HG03159 (cell line): ENCODE results near the gene DNM3.

ENCODE experiments used
- ATAC-seq: cut with Tn5 transposase; IDR thresholded peaks from one replicate; pipeline ENCODE4 v1.9.1; 2021; ENCODE audit warnings: mild to moderate bottlenecking, moderate library complexity; ENCODE audit not compliant: unreplicated experiment

The DNM3 gene

DNA sequence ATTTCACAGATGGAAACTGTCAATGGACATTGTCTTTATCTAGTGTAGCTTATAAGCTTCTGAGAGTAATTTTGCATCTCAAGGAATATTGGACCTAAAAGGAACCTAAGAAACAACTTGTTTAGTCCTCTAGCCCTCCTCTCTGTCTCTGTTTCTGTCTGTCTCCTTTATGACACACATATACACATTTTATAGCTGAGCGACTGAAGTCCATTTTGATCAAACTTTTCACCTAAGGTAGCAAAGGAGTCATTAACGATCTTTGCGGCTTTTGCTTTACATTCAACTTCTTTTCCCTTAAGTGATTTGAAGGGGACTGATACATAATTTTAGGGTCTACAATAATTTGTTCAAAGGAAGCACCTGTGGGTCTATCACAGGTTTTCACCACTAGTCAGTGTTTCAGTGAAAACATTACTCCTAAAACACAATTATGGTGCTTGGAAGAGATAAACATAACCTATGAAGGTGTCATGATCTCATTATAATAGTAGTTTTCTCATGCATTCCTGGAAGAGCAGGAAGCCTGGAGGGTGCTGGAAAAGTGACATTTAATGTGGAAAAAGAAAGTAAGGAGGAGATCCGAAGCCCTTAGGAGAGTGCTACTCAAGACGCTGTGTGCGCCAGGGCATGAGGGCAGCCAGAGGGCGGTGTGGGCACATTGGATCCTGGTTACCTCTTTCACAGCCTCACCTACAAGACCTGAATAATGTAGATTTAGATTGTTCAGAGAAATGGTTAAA, 248.6 kb downstream of the DNM3 start:
- ATAC-seq, result peak; percentile 64

DNA sequence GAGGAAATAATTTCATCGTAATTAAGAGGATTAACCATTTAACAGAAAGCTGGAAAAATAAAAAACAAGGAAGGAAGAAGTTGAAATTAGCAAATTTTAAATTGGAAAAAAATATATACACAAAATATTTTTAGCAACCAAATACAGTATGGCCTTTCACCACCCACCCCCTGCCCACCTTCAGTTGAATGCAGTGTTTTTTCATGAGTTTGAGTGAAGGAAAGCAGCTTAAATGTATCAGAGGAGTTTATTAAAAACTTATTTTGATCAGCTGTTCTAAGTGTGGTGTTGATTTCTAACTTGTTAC, 249.2 kb downstream of the DNM3 start:
- ATAC-seq, result no peak

DNA sequence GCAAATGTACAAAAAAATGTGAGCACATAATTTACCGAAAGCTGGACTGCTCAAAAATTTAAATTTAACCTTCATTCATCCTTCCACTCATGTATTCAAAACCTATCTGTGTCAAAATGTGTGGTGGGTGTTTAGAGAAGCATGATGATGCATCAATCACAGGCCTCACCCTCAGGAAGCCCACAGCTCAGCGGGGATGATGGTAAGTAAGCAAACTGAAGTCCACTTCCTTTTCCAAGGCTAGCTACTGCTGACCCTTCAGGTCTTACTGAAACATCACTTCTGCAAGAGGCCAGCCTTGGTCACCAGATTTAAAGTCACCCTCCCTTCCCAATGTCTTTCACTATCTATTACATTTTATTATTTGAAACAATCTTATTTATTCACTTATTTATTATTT, 254.5 kb downstream of the DNM3 start:
- no peak for ATAC-seq

DNA sequence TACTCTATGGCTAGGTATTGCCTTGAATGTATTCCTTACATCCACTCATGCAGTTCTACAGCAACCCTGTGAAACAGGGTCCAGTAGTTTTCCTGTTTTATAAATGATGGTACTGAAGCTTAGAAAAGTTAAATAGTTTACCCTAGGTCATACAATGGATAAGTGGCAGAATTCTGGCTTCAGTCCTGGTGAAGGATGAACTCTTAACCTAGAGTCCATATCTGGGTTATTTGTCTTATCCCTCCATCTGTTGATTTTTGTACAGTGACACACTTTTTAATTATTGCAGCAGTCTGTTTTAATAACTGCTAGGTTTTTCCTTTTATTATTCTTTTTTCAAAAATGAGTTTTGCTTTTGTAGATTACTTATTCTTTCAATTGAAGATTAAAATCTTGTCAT, 263.9 kb downstream of the DNM3 start:
- no peak for ATAC-seq

DNA sequence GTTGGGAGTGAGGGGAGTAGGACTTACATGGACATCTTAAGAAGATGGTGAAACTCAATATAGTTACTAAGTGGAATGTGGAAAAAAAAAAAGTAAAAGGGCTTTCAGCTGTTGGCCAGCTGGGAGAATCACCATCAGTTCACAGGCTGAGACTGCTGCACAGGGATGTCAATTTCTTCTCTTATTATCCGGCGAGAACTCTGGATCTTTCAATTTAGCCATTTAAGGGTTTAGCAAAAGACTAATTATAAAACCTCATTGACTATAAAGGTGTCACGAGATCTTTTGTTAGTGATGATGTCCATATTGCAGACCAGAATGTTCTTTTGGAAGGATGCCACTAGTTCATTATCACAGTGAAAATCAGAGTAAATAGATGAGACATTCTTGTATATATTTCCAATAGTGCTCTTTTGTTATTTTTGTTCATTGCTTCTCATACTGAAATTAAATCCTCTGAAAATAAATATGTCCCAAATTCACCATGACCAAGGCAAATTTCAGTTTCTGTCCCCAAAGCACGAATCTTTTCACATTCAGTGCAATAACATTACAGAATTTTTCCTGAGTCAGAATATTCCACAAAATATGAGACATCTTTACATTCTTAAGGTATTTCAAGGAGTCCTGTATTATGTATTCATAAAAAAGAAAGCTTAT, 266.1 kb downstream of the DNM3 start:
- no peak for ATAC-seq

DNA sequence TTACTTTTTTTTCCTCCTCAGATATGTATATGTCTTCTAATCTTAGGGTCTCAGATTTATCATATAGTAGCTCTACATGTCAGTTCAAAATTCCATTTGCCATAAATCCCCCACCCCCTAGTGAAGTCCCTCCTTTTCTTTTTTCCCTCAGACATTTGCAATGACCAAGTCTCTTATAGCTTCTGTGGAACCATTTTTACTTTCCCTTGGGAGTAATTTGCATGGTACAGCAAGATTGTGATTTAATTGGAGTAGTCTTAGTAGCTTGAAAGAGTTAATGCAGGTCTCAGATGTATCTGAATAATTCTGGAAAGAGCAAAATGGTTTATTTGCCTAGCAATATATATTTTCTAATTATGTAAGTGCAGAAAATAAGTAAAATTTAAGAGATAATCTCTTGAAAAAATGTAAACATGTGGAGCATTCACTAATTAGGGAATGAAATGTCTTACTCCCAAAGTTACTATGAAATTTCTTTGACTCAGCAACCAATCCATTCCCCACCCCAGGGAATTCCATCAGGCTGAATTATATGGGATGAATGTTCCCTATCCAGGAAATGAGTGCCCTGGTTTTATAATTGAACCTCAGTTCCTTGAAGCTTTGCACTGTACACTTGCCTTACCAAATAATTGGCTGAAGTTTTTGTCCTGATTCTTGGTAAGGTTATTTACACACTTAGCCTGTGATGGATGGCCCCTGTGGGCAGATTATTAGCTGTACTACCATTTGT, 267.0 kb downstream of the DNM3 start:
- ATAC-seq, result no peak

DNA sequence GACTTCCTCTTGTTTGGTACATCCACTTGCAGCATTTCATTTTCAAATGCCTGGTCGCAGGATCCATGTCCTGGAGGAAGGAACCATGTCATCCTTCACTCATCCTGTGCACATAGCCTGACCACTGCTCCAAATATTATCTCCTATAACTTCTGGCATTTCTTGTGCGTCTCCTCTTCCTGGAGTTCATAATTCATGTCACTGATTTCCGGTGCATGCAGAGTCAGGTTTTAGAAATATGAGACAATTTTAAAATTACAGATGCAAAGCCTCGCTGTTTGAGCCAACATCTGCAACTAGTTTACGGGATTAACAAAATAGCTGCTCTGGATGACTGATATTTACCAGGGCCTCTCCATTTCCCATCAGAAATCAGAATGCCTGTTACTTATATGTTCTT, 268.1 kb downstream of the DNM3 start:
- no peak for ATAC-seq

DNA sequence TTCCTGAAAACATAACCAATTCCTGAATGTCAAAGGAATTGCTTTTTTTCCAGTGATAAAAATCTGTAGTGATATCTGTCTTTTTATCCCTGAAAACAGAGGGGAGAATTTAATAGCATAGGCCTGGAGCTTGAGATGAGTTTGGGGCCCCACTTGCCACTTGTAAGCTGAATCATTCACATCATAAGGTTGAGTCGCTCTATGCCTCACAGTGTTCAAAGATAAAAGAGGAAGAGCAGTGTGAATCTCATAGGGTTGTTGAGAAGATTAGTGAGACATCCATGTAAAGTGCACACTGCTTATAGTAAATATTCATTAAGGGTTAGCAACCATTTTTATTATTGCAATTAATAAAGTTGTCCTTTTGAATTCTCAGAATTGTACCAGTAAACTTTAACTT, 271.3 kb downstream of the DNM3 start:
- no peak for ATAC-seq

DNA sequence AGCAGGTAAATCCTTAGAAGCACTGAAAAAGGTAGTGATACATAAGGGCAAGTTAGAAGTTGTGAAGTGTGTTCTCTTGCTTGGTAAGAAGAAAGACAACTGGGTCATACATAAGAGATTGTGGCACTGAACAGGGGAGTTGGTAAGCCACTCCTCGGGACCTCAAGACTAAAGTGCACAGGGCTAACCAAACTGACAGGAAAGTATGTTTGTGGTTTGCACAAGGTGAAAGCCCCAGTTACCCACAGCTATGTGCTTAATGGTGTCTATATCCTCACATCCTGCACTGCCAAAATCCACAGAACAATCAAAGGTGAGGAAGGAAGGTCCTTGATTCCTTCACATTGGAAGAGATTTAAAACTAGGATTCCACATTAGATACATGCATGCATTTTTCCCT, 276.5 kb downstream of the DNM3 start:
- no peak for ATAC-seq

DNA sequence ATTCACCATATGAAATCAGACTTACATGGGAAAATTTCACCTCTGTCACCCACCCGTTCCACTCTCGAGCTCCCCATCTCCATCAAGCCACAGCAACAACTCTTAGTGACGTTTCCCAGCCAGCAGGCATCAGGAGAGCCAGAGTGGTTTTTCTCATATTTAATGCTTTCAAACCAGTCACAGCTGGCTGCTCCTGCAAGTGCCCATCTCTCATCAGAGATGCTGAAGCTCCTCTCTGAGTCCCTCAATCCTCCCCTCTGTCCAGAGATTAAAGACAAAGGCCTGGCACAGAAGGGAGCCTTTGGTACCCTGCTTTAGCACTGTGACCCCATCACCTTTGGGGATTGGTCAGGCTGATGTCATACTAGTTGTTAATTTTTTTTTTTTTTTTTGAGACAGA, 277.3 kb downstream of the DNM3 start:
- ATAC-seq, result no peak

DNA sequence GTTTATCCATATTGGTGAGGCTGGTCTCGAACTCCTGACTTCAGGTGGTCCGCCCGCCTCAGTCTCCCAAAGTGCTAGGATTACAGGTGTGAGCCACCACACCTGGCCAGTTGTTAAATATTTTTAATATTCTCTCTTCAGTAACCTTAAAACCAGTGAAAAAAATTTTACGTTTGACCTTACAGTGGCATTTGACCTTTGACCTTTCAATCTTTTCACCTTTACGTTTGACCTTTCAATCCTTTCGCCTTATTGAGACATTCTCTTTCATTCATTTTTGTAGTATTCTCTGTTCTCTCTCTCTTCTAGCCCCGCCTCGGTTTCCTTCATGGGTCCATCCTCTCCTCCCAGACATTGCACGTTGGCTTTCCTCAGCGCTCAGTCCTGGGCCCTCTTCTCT, 277.9 kb downstream of the DNM3 start:
- no peak for ATAC-seq

DNA sequence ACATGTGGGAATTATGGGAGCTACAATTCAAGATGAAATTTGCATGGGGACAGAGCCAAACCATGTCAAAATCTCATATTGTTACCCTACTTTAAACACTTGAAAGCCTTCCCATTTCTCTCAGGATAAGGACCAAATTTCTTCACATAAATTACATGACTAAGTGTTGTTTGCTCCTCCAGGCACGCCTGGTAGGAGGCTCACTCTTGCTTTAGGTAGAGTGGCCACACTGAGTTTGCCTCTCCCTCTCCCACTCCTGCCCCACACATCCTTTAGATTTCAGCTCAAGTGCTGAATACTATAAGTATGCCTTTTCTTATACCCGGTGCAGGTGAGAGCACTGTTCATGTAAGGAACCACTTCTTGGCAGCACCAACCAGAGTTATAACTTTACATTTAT, 279.1 kb downstream of the DNM3 start:
- ATAC-seq, result no peak

DNA sequence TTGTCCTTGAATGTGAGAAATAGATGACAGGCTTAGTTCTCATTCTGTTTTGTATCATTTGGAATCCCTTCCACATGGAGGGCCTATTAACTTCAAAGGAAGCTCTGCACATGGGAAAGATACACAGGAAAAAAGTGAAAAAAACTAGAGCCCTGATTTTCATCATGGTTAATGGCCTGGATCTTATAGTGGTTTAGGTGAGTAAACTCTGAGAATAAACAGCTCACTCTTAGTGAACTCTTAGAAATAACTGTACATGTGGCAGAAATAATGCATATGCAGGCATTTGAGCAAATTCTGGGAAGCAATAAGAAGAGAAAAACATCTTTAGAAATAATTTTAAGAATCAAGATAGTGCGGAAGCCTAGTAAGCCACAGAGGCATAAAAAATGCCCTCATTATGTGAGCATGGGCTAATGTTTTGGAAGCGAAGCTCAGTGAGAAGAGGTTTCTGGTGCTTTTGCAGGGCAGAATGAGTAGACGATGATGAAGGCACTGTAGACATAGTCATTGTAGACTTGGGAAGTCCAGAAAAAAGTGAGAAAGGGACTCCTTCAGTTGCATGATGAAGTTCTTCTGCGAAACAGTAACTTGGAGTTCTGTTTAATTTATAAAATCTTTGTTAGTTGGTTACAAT, 279.9 kb downstream of the DNM3 start:
- no peak for ATAC-seq

DNA sequence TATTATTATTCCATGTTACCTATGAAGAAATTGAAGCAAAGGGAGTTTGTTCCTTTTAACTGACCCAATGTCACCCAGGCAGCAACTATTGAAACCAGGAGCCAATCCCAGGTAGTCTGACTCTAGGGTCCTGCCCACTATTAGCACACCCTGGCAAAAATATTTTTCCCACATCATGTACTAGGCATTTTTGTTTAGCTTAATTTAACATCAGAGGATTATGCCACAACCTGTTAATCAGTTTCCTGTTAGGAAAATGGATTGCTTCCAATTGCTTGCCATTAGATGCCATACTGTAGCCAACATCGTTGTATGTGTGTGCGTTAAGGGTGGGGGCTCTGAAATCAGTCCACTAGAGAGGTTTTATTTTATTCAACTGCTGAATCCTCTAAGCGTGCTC, 281.1 kb downstream of the DNM3 start:
- ATAC-seq, result no peak

DNA sequence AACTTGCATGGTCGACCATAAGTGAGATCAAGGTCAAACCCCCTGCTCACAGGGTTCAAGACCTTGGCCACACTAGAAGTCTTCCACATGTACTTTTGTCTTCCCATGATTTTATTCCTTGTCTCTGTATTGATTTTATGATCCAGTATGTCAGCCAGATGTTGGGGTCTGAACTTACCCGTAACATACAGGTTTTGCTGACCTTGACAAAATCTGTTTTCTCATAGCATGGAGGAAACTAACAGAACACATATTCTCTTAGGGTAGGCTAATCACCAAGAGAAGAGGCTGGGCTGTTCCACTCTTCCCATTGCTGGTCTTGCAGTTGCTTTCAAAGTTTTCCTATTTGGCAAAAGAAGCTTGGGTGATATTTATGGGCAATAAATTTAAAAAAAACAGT, 284.0 kb downstream of the DNM3 start:
- ATAC-seq, result no peak

DNA sequence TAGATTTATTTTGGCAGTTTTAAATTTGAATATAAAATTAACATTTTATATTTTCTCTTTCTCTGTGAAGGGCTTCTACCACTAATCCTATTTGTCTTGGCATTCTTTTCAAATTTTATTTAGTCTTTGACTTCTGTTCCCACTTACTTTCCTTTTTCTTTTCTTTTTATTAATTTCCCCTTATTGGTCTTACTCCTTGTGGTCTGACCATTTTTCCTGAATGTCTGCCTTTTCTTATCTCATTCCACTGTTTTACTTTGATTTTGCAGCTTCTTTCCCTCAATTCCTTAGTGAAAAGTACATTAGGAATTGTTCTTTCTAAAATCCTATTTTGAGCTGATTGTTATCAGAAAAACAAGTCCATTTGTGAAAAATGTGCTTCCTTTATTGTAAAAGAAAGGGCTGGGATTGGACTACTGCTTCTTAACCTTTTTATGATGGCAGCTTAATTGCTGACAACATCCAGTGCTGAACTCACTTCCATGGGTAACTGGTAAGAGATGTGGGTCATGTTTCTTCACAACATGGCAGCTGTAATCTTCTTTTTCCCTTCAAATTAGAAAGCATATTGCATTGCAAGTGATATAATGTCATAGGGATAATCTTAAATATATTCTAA, 284.6 kb downstream of the DNM3 start:
- ATAC-seq, result no peak

DNA sequence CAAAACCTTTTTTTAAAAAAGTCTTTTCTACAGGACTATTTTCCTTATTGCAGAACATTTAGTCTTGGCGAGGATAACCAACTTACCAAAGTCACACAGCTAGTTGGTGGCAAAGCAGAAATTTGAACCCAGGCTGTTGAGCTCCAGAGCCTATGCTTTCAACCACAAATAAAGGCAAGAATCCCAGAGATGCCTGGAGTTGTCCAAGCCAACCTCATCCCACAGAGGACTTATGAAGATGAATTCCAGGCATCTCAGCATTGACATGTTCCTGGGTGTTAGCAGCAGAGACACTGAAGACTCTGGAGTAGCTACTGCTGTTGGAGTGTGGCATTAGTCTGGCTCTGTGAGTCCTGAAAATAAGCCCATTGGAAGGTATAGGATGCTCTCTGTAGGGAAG, 291.5 kb downstream of the DNM3 start:
- no peak for ATAC-seq

DNA sequence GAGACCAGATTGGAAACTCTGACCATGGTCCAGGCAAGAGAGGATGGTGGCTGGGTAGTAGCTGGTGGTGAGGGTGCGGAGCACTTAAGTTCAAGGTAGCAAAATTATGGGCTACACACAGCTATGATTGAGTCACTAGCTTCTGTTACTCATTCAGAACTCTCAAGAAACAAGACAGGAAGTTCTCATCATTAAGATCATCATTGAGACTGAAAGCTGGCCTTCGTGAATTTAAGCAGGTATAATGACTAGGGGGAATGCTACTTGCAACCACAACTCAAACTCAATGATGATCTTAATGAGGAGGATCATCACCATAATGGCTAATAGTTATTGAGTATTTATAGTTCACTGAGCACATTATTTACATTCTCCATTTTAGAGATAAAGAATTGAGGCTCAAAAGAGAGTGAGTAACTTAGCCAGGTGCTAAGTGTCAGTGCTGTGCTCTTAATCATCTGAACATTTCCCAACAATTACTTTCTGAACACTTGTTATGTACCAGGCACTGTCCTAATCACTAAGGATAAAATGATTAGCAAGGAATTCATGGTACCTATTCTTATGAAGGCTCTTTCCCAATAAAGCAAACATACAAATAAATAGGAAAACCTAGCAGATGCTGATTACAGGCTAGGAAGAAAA, 292.9 kb downstream of the DNM3 start:
- no peak for ATAC-seq

DNA sequence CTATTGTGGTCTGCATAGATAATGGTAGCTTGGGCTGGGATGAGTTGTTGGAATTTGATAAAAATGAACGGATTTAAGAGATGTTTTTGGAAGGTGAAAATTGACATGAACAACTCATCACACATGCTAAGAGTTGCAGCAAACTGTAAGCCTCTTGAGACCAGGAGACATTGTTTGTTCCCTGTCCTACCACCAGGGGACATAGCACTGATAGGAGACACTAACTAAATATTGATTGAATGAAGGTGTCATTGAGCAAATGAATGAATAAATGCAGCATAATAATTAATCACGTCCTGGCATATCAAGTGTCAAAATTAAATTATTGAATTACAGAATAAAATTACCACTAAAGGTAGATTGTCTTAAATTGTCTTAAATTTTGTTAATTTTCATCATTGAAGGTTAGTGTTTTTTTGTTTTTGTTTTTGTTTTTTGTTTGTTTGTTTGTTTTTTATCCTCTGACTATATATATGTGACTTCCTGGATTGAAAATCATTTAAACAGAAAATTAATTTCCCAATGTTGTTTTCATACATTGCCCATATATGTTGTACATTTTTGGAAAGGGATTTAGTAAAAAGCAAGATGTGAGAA, 293.9 kb downstream of the DNM3 start:
- no peak for ATAC-seq

DNA sequence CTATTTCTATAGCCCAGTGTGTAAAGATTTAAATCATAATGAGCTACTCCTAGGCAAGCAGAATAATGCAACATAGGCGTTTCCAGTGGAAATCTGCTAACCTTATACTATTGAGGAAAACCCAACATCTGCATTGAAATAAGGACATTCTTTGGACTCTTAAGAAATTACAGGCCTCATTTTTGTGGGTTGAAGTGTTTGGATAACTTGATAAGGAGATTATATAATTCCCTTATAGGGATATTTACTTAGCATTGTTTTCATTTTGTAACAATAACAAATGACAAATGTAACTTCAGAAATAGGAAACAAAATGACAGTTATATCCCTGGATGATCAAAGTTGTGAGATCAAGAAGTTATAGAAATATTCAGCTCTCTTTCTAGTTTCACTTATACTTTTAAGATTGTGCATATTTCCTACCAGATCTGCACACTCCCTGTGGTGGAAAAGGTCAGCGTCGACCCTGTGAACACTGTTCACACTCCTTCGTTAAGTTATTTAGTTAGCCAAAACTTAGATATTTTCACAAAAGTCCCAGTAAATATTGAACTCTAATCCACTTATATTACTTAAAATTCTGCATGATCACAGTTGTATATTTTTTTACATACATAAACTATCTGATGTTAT, 294.8 kb downstream of the DNM3 start:
- no peak for ATAC-seq
